NOMO-1 treated with DMSO at 0.1 percent for 48 hours (cell line): ENCODE data around the gene C9orf50.
"Not testable (repeated sequence)": the region's sequence is repeated elsewhere in the genome, so short reads cannot be mapped to it uniquely, and the experiment has no call there.

Experiments
- DNase-seq: peaks from one replicate; lab custom pipeline; 2025; ENCODE audit not compliant: unreplicated experiment; lab: John Stamatoyannopoulos, UW

Gene C9orf50

GRCh38 chr9:129620669-129621295 lies at the start of gene C9orf50:
C9orf50 (minus strand) TSS chr9:129621101; CDS start chr9:129620574, 527 bp downstream.
- DNase-seq, result no peak

GRCh38 chr9:129669946-129670345 lies 49.0 kb upstream of the C9orf50 start:
- no peak for DNase-seq

- DNase-seq, result no peak
Observed at GRCh38 chr9:129669141-129669718, 48.3 kb upstream of the C9orf50 start.

GRCh38 chr9:129667850-129668249 lies 46.9 kb upstream of the C9orf50 start:
- DNase-seq, result no peak

- no peak for DNase-seq
Observed at GRCh38 chr9:129667378-129667777, 46.5 kb upstream of the C9orf50 start.

GRCh38 chr9:129666575-129666974 lies 45.7 kb upstream of the C9orf50 start:
- DNase-seq, result no peak

- DNase-seq, result no peak
Observed at GRCh38 chr9:129665814-129666520, 45.1 kb upstream of the C9orf50 start.

GRCh38 chr9:129665389-129665775 lies 44.5 kb upstream of the C9orf50 start, which contains the start of gene PRRX2:
PRRX2 (plus strand) TSS chr9:129665647; CDS start chr9:129665868, 221 bp downstream.
- no peak for DNase-seq

GRCh38 chr9:129664746-129665388 lies 44.0 kb upstream of the C9orf50 start:
- DNase-seq, result no peak

- DNase-seq, result not testable (repeated sequence)
Observed at GRCh38 chr9:129662239-129662638, 41.3 kb upstream of the C9orf50 start.

- no peak for DNase-seq
Observed at GRCh38 chr9:129661029-129661428, 40.1 kb upstream of the C9orf50 start.

- no peak for DNase-seq
Observed at GRCh38 chr9:129656795-129657390, 36.0 kb upstream of the C9orf50 start.

- DNase-seq, result no peak
Observed at GRCh38 chr9:129655696-129656095, 34.8 kb upstream of the C9orf50 start.

- no peak for DNase-seq
Observed at GRCh38 chr9:129655154-129655553, 34.3 kb upstream of the C9orf50 start.

GRCh38 chr9:129654554-129655040 lies 33.7 kb upstream of the C9orf50 start:
- no peak for DNase-seq

- DNase-seq, result no peak
Observed at GRCh38 chr9:129653823-129654553, 33.1 kb upstream of the C9orf50 start.

- no peak for DNase-seq
Observed at GRCh38 chr9:129650680-129651235, 29.9 kb upstream of the C9orf50 start.

GRCh38 chr9:129649726-129650679 lies 29.1 kb upstream of the C9orf50 start:
- no peak for DNase-seq

- no peak for DNase-seq
Observed at GRCh38 chr9:129648764-129649115, 27.8 kb upstream of the C9orf50 start.
